ENCODE data around the gene LCN1.

LCN1 gene

DNA sequence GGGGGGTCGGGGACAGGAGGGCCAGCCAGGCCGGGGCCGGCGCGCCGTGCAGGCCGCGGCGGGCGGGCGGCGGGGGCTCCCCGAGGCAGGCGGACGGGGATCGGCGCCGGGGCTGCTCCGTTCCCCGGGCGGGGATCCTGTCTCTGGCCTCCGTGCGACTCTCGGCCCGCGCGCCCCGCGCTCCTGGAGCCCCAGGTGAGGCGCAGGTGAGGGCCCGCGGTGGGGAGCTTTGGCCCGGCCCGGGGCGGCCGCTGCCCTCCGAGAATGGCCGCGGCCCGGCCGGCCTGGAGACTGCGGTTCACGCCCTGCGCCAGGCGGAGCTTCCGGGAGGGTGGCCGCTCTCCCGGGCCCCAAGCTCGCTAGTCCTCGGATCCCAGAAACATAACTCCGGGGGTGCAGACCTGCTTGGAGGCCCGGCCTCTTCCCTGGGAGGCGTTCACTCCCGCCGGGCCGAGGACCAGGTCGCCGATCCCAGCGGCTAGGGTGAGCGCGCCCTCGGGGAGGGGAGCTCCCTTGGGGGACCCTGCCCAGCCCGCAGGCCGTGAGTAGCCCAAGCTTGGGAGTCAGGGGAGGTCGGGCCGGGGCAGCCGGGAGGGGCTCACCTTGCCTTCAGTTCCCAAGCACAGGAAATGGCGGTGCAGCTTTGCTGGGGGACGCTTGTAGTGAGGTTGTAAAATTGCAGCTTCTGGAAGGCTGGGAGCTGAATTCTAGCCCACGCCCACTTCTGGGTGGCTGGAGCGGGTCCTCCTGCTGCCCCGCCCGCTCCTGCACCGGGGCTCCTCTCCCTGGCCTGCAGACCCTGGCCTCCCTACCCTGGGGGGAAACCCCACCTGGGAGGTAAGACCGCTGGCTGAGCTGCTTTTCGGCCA is 40.9 kb upstream of the LCN1 start:
- H3K36me3 ChIP-seq: peaks cover 15% of the 10 kb centered on the region; the same call in 1 of the 2 replicates
- peaks cover 64% of the 10 kb centered on the region for H4K20me1 ChIP-seq
- H3K9ac ChIP-seq: peak overlapping the region; percentile 67
- no peak overlapping the region for H3K27ac ChIP-seq
- no peaks in the 10 kb centered on the region for H3K9me3 ChIP-seq
- peak overlapping the region; percentile 83 for H3K4me3 ChIP-seq
- H3K27me3 ChIP-seq: peaks cover 64% of the 10 kb centered on the region
- peak overlapping the region; percentile 96 for H3K4me2 ChIP-seq
- TF ChIP-seq Cebpa-rat (IDR thresholded peaks at IDR 0.05): no peak
- H3K4me1 ChIP-seq: peaks cover 21% of the 10 kb centered on the region

DNA sequence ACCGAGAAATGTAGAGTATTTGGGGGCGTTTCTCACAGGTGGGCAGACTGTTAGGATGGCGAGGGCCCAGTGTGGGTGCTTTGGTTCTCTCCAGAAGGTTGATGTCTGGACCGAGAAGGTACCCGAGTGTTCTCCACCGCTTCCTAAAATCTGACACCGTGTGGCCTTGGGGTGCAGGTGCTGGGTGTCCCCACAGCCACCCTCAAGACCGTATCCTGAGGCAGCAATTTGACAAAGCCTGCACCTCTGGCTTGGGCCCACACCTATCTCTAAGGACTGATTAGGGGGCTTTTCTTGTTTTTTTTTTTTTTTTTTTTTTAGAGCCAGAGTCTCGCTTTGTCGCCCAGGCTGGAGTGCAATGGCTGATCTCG is 40.3 kb upstream of the LCN1 start:
- Histone ChIP-seq H3K36me3 (peaks cover 22% of the 10 kb centered on the region; the same call in 1 of the 2 replicates), H3K9ac (peak overlapping the region; percentile 67), H3K9me3 (no peaks in the 10 kb centered on the region), H3K4me3 (peak overlapping the region; percentile 83), H3K4me2 (peak overlapping the region; percentile 96), H3K27ac (no peak overlapping the region), H4K20me1 (peaks cover 64% of the 10 kb centered on the region), H3K4me1 (peaks cover 21% of the 10 kb centered on the region), H3K27me3 (peaks cover 64% of the 10 kb centered on the region)
- no peak for TF ChIP-seq Cebpa-rat (IDR thresholded peaks at IDR 0.05)

DNA sequence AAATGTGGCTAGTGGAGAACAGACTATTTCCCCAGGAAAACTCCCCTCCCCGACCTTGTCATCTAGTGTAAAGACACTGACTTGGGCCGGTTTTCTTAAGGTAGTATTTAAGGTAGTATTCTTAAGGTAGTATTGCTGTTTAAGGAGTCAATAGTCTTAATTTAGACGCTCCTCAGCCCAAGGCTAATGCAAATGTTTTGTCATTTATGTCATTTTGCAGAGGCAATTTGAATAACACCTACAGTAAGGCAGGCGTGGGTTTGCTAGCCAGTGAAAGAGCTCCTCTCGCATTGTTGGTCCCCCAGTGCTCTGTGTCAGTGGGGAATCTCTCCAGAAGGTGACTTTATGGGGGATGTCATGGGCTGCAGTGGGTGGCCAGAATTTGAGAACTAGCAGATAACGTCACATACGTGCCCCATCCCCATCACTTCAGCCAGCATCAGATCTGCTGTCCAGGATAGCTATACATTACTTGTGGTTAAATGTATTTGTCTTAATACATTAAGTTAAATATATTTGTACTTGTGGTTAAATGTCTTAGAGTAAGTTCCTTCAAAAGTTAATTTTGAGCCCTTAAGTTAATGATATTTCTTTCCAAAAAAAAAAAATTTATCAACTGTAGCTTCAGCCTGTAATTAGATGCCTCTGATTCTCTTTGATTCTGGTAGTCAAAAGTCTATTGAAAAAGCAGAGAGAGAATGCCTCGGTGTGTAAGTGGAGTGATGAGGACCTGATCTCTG is 39.1 kb upstream of the LCN1 start:
- H3K9ac ChIP-seq: no peak overlapping the region
- H3K4me2 ChIP-seq: no peak overlapping the region
- peaks cover 55% of the 10 kb centered on the region for H3K27me3 ChIP-seq
- no peak overlapping the region for H3K4me3 ChIP-seq
- no peak for TF ChIP-seq Cebpa-rat (IDR thresholded peaks at IDR 0.05)
- peaks cover 59% of the 10 kb centered on the region for H4K20me1 ChIP-seq
- peaks cover 21% of the 10 kb centered on the region for H3K4me1 ChIP-seq
- H3K27ac ChIP-seq: no peak overlapping the region
- H3K9me3 ChIP-seq: no peaks in the 10 kb centered on the region
- H3K36me3 ChIP-seq: peaks cover 34% of the 10 kb centered on the region; the same call in 1 of the 2 replicates

DNA sequence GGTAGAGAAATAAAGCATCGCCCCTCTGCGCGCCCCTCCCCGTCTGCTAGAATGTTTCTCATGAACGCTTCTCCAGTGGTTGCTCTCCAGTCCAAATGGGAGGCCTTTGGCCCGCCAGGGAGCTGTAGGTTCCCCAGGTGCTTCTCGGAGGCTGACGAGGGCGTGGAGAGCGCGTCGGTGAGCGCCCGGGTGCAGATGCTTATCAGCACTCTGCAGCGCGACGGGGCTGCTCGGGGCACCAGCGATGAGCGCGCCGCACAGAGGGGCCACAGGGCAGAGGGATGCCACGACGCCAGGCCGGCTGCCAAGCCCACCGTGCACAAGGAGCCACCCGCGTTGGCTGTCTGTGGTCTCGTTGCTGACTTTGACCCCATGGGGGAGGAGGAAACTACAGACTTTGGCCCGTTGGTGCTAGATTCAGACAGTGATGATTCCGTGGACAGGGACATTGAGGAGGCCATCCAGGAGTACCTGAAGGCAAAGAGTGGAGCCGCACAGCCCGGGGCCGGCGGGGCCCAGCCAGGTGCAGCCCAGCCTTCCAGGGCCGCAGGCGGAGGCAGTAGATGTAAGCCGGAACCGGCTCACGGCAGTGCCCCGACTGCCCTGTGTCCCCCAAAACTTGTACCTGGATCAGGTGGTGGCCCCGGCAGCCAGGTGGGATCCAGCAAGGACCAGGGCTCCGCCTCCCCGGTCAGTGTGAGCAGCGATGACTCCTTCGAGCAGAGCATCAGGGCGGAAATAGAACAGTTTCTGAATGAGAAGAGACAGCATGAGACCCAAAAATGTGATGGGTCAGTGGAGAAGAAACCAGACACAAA is 36.6 kb upstream of the LCN1 start:
- no peak for TF ChIP-seq Cebpa-rat (IDR thresholded peaks at IDR 0.05)
- Histone ChIP-seq H3K9me3 (no peaks in the 10 kb centered on the region), H3K4me3 (no peak overlapping the region), H3K27me3 (peaks cover 31% of the 10 kb centered on the region), H3K27ac (no peak overlapping the region), H3K36me3 (peaks cover 42% of the 10 kb centered on the region; the same call in 1 of the 2 replicates), H3K4me2 (no peak overlapping the region), H3K9ac (no peak overlapping the region), H4K20me1 (peaks cover 48% of the 10 kb centered on the region), H3K4me1 (peaks cover 23% of the 10 kb centered on the region)

DNA sequence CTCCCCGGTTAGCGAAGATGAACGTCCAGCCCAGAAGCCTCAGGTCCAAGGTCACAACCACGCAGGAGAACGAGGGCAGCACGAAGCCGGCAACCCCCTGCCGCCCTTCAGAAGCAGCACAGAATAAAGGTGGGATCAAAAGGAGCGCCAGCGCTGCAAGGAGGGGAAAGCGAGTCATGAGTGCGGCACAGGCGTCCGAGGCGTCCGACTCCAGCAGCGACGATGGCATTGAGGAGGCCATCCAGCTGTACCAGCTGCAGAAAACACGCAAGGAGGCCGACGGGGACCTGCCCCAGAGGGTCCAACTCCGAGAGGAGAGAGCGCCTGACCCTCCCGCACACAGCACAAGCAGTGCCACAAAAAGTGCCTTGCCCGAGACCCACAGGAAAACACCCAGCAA is 35.9 kb upstream of the LCN1 start:
- H3K9ac ChIP-seq: no peak overlapping the region
- H3K4me3 ChIP-seq: no peak overlapping the region
- peaks cover 42% of the 10 kb centered on the region; the same call in 1 of the 2 replicates for H3K36me3 ChIP-seq
- no peak overlapping the region for H3K27ac ChIP-seq
- no peak overlapping the region for H3K4me2 ChIP-seq
- peaks cover 46% of the 10 kb centered on the region for H4K20me1 ChIP-seq
- no peak for TF ChIP-seq Cebpa-rat (IDR thresholded peaks at IDR 0.05)
- peaks cover 21% of the 10 kb centered on the region for H3K4me1 ChIP-seq
- H3K9me3 ChIP-seq: no peaks in the 10 kb centered on the region
- H3K27me3 ChIP-seq: peaks cover 26% of the 10 kb centered on the region

DNA sequence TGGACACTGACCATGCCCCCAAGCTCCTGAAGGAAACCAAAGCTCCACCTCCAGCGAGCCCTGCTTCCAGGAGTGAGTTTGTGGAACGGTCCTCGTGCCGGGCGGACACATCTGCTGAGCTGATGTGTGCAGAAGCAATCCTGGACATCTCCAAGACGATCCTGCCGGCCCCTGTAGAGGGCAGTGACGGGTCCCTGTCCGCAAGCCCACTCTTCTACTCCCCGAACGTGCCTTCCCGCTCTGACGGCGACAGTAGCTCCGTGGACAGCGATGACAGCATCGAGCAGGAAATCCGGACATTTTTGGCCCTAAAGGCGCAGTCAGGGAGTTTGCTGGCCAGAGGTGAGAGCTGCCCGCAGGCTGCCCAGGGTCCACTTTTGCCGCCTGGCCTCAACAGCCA is 35.4 kb upstream of the LCN1 start:
- no peak overlapping the region for H3K27ac ChIP-seq
- H3K9ac ChIP-seq: no peak overlapping the region
- H3K4me3 ChIP-seq: no peak overlapping the region
- H3K36me3 ChIP-seq: peaks cover 42% of the 10 kb centered on the region; the same call in 1 of the 2 replicates
- H3K9me3 ChIP-seq: no peaks in the 10 kb centered on the region
- H3K4me1 ChIP-seq: peaks cover 17% of the 10 kb centered on the region
- no peak for TF ChIP-seq Cebpa-rat (IDR thresholded peaks at IDR 0.05)
- H3K27me3 ChIP-seq: peaks cover 22% of the 10 kb centered on the region
- no peak overlapping the region for H3K4me2 ChIP-seq
- H4K20me1 ChIP-seq: peaks cover 42% of the 10 kb centered on the region

DNA sequence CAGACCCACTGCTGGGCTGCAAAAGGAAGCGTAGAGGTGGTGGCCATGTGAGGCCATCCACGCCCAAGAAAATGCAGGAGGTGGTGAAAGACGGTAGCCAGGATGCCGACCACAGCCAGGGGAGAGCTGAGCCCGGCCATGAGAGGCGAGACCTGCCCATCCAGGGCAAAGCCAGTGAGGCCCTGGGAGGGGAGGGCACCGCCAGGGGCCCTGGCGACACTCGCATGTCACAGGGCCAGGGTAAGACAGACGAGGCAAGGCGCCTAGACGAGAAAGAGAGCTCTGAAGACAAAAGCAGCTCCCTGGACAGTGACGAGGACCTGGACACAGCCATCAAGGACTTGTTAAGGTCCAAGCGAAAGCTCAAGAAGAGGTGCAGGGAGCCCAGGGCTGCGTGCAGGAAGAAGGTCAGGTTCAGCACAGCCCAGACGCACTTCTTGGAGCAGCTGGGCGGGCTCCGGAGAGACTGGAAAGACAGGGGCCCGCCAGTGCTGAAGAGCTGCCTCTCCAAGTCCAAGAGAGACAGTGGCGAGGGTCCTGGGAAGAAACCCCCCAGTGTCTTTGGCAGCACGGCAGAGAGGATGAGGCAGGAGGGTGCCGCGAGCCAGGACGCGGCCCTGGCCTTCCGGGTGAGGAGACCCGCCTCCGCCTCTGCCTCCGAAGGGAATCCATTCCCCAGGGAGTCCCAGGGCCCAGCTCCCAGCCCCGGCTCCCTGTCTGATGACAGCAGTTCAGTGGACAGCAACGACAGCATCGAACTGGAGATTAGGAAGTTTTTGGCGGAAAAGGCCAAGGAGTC is 34.8 kb upstream of the LCN1 start:
- H3K4me1 ChIP-seq: peaks cover 10% of the 10 kb centered on the region
- no peak overlapping the region for H3K4me2 ChIP-seq
- no peaks in the 10 kb centered on the region for H3K9me3 ChIP-seq
- H3K4me3 ChIP-seq: no peak overlapping the region
- H3K27me3 ChIP-seq: peaks cover 15% of the 10 kb centered on the region
- TF ChIP-seq Cebpa-rat (IDR thresholded peaks at IDR 0.05): no peak
- H3K27ac ChIP-seq: no peak overlapping the region
- peaks cover 35% of the 10 kb centered on the region for H4K20me1 ChIP-seq
- peaks cover 42% of the 10 kb centered on the region; the same call in 1 of the 2 replicates for H3K36me3 ChIP-seq
- H3K9ac ChIP-seq: no peak overlapping the region

DNA sequence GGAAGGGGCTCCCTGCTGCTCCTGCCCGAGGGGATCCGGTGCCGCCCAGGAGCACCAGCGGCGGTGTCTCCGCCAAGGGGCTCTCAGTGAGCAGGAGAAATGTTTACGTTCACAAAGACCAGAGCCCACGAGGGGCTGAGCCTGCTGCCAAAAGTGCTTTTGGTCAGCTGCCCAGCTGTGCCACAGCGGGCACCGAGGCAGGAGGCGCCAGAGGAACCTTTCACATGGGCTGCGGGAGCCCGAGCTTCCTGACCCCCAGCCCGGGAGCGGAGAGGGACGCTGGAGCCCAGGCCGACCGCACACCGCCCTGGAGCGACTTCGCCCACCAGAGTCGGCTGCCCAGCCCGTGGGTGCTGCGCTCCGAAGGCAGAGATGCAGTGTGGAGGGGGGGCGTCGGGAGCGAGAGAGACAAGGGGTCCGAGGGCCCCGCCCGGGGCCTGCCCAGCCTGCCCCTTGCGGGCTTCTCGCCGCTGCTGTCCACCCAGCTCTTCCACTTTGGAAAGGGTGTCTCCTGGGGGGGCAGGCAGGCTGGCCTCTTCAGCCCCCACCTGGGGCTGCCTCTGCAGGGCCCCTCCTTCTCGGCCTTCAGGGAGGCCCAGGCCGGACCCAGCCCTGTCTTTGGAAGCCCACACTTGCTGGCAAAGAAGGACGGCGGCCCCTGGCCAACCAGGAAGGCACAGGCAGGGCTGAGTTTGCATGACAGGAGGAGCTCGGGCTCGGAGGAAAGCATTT is 33.8 kb upstream of the LCN1 start:
- H3K9ac ChIP-seq: no peak overlapping the region
- H3K4me3 ChIP-seq: no peak overlapping the region
- H3K4me1 ChIP-seq: peaks cover 7% of the 10 kb centered on the region
- H4K20me1 ChIP-seq: 0 out of 2 replicates have a peak, but pooled peaks cover 27% of the 10 kb centered on the region
- H3K9me3 ChIP-seq: no peaks in the 10 kb centered on the region
- H3K27me3 ChIP-seq: peaks cover 7% of the 10 kb centered on the region; the same call in 1 of the 2 replicates
- peaks cover 42% of the 10 kb centered on the region; the same call in 1 of the 2 replicates for H3K36me3 ChIP-seq
- H3K27ac ChIP-seq: no peak overlapping the region
- TF ChIP-seq Cebpa-rat (IDR thresholded peaks at IDR 0.05): no peak
- H3K4me2 ChIP-seq: no peak overlapping the region

Data from BLaER1 (cell line).